IMR-90 (cell line): ENCODE data around the gene MAP2K6. TPM values are rescaled to one million over a fixed set of nuclear protein-coding genes. Genes with fewer than 3 reads are reported as not detected.
A peak's percentile ranks its signal among the peaks of the same experiment; 100 is the strongest.

Experiments
- ATAC-seq: fragments of 200-7000 bp; cut with Tn5 transposase; 2 replicates; pipeline ENCODE4 v1.9.1; 2020; ENCODE audit warnings: low read depth, mild to moderate bottlenecking, moderate library complexity
- BruUV-seq: library from RNA; stranded (reverse); fragments of 400-500 nt; replicated peaks from 2 replicates; lab custom pipeline; 2021; lab: Mats Ljungman, UMichigan
- CTCF ChIA-PET: fragments of 300-600 bp; formaldehyde crosslinking; extraction: SDS; loops from one replicate; lab custom pipeline; 2021; ENCODE audit warnings: antibody characterized with exemption; lab: Yijun Ruan, JAX
- POLR2A ChIA-PET: fragments of 300-600 bp; sonication (Branson Sonifier 250); formaldehyde crosslinking; loops from one replicate; lab custom pipeline; 2022; ENCODE audit warnings: antibody characterized with exemption; ENCODE audit not compliant: unreplicated experiment; lab: Charles Lee
- DNase-seq: peaks from one replicate; pipeline ENCODE4 v3.0.0; 2013
- H2AFZ ChIP-seq: replicated peaks from 2 replicates; pipeline ENCODE3; 2013; ENCODE audit warnings: low read length, mild to moderate bottlenecking; ENCODE audit not compliant: poor library complexity
- H2AK5ac ChIP-seq: 2 replicates; pipeline ENCODE4 v1.6.1; 2013; ENCODE audit warnings: low read depth, low read length, inconsistent platforms
- H2AK9ac ChIP-seq: replicated peaks from 2 replicates; pipeline ENCODE3; 2013; ENCODE audit warnings: mild to moderate bottlenecking, low read depth, low read length, moderate library complexity; ENCODE audit not compliant: poor library complexity
- H2BK120ac ChIP-seq: 2 replicates; pipeline ENCODE4 v1.6.1; 2013; ENCODE audit warnings: low read depth, low read length, inconsistent platforms
- H2BK15ac ChIP-seq: 3 replicates; pipeline ENCODE4 v1.6.1; 2013; ENCODE audit warnings: low read depth, low read length, inconsistent platforms
- H2BK20ac ChIP-seq: 2 replicates; pipeline ENCODE4 v1.6.1; 2013; ENCODE audit warnings: low read depth, mild to moderate bottlenecking, inconsistent platforms, low read length, moderate library complexity
- H2BK5ac ChIP-seq: 2 replicates; pipeline ENCODE4 v1.6.1; 2013; ENCODE audit warnings: mild to moderate bottlenecking, low read depth, low read length, inconsistent platforms; ENCODE audit not compliant: poor library complexity, severe bottlenecking
- H3K14ac ChIP-seq: replicated peaks from 2 replicates; pipeline ENCODE4 v1.6.1; 2013; ENCODE audit warnings: low read depth, low read length, inconsistent platforms
- H3K18ac ChIP-seq: 2 replicates; pipeline ENCODE4 v1.6.1; 2013; ENCODE audit warnings: low read depth, low read length, control low read depth
- H3K23ac ChIP-seq: 2 replicates; pipeline ENCODE4 v1.6.1; 2013; ENCODE audit warnings: low read depth, low read length, inconsistent platforms
- H3K27ac ChIP-seq: 2 replicates; pipeline ENCODE4 v1.5.1; 2013; ENCODE audit warnings: mild to moderate bottlenecking, control low read depth, low read length; ENCODE audit not compliant: insufficient read depth
- H3K27me3 ChIP-seq: 2 replicates; pipeline ENCODE4 v1.6.1; 2013; ENCODE audit warnings: low read length; ENCODE audit not compliant: control insufficient read depth, insufficient read depth
- H3K36me3 ChIP-seq: 2 replicates; pipeline ENCODE4 v1.6.1; 2013; ENCODE audit warnings: low read length, mixed read lengths; ENCODE audit not compliant: control insufficient read depth, insufficient read depth
- H3K4ac ChIP-seq: 2 replicates; pipeline ENCODE4 v1.6.1; 2013; ENCODE audit warnings: low read depth, low read length, inconsistent platforms
- H3K4me1 ChIP-seq: 2 replicates; pipeline ENCODE4 v1.6.1; 2013; ENCODE audit warnings: low read length, mixed read lengths; ENCODE audit not compliant: control insufficient read depth, insufficient read depth
- H3K4me2 ChIP-seq: 2 replicates; pipeline ENCODE4 v1.6.1; 2013; ENCODE audit warnings: low read depth, mild to moderate bottlenecking, control low read depth, low read length, moderate library complexity
- H3K4me3 ChIP-seq: 2 replicates; pipeline ENCODE4 v1.5.1; 2013; ENCODE audit warnings: low read depth, mild to moderate bottlenecking, control low read depth, low read length, moderate library complexity; ENCODE audit not compliant: insufficient read depth
- H3K56ac ChIP-seq: 2 replicates; pipeline ENCODE4 v1.6.1; 2013; ENCODE audit warnings: low read length, inconsistent platforms; ENCODE audit not compliant: insufficient read depth; ENCODE audit errors: extremely low read depth
- H3K79me1 ChIP-seq, 2 experiments: 2 replicates each; pipeline ENCODE4 v1.6.1; 2013; ENCODE audit warnings: low read length in 2 of 2, inconsistent platforms in 1 of 2, low read depth in 1 of 2
- H3K9ac ChIP-seq: 2 replicates; pipeline ENCODE4 v1.6.1; 2013; ENCODE audit warnings: low read depth, low read length, control low read depth
- H3K9me1 ChIP-seq: 2 replicates; pipeline ENCODE4 v1.6.1; 2013; ENCODE audit warnings: low read length, inconsistent platforms; ENCODE audit not compliant: insufficient read depth
- H3K9me3 ChIP-seq: 2 replicates; pipeline ENCODE4 v1.6.1; 2013; ENCODE audit warnings: low read length; ENCODE audit not compliant: control insufficient read depth, insufficient read depth
- H4K20me1 ChIP-seq: 2 replicates; pipeline ENCODE4 v1.6.1; 2013; ENCODE audit warnings: low read length, inconsistent platforms; ENCODE audit not compliant: insufficient read depth
- H4K5ac ChIP-seq: 2 replicates; pipeline ENCODE4 v1.6.1; 2013; ENCODE audit warnings: mild to moderate bottlenecking, low read depth, low read length, control low read depth
- H4K8ac ChIP-seq, 2 experiments: 2 replicates each; pipeline ENCODE4 v1.6.1; 2013; ENCODE audit warnings: low read depth in 2 of 2, low read length in 2 of 2, control low read depth in 1 of 2, inconsistent platforms in 1 of 2
- H4K91ac ChIP-seq: 2 replicates; pipeline ENCODE4 v1.6.1; 2013; ENCODE audit warnings: low read depth, low read length, inconsistent platforms; ENCODE audit not compliant: insufficient read depth
- BHLHE40 ChIP-seq: fragments of 150-350 bp; IDR thresholded peaks from 2 replicates; pipeline ENCODE4 v1.6.1; 2016; ENCODE audit warnings: mild to moderate bottlenecking, low read depth, low read length
- CEBPB ChIP-seq: IDR thresholded peaks from 2 replicates; pipeline ENCODE4 v1.6.1; 2012; ENCODE audit warnings: low read depth, low read length, improper control_type of control experiment
- CHD1 ChIP-seq: IDR thresholded peaks from 2 replicates; pipeline ENCODE4 v1.6.1; 2012; ENCODE audit warnings: low read depth, low read length, improper control_type of control experiment
- ELK1 ChIP-seq: fragments of 150-350 bp; IDR thresholded peaks from 2 replicates; pipeline ENCODE4 v1.6.1; 2016; ENCODE audit warnings: low read depth, mild to moderate bottlenecking, low read length, moderate library complexity, borderline replicate concordance
- FOS ChIP-seq: fragments of 150-350 bp; IDR thresholded peaks from 2 replicates; pipeline ENCODE4 v1.6.1; 2016; ENCODE audit warnings: low read depth, low read length
- MAZ ChIP-seq: IDR thresholded peaks from 2 replicates; pipeline ENCODE4 v1.6.1; 2012; ENCODE audit warnings: low read depth, mild to moderate bottlenecking, low read length, improper control_type of control experiment, moderate library complexity, borderline replicate concordance
- MXI1 ChIP-seq: IDR thresholded peaks from 2 replicates; pipeline ENCODE4 v1.6.1; 2012; ENCODE audit warnings: low read depth, mild to moderate bottlenecking, low read length, moderate library complexity, borderline replicate concordance
- NFE2L2 ChIP-seq: fragments of 150-350 bp; IDR thresholded peaks from 2 replicates; pipeline ENCODE4 v1.6.1; 2016; ENCODE audit warnings: low read depth, mild to moderate bottlenecking, low read length
- POLR2A ChIP-seq: IDR thresholded peaks from 2 replicates; pipeline ENCODE4 v1.6.1; 2012; ENCODE audit warnings: mild to moderate bottlenecking, low read depth, low read length
- RAD21 ChIP-seq: IDR thresholded peaks from 2 replicates; pipeline ENCODE4 v1.6.1; 2012; ENCODE audit warnings: low read length, improper control_type of control experiment
- RCOR1 ChIP-seq: IDR thresholded peaks from 2 replicates; pipeline ENCODE4 v1.6.1; 2012; ENCODE audit warnings: mild to moderate bottlenecking, low read length, improper control_type of control experiment; ENCODE audit not compliant: insufficient replicate concordance
- RFX5 ChIP-seq: IDR thresholded peaks from 2 replicates; pipeline ENCODE4 v1.8.0; 2012; ENCODE audit warnings: low read depth, mild to moderate bottlenecking, low read length, moderate library complexity
- SMC3 ChIP-seq: fragments of 150-350 bp; IDR thresholded peaks from 2 replicates; pipeline ENCODE4 v1.6.1; 2016; ENCODE audit warnings: low read depth, mild to moderate bottlenecking, antibody characterized with exemption, low read length, moderate library complexity
- WGBS, 2 experiments: methylation state at CpG; one replicate each; pipeline versions ENCODE4 v1.1.5 to v1.1.7; 2013; ENCODE audit warnings: missing lambda C conversion rate in 2 of 2; ENCODE audit not compliant: insufficient read length in 1 of 2; ENCODE audit errors: extremely low coverage in 2 of 2; 5-methylcytosine and 5-hydroxymethylcytosine counted together
- dilution Hi-C: fragments of 300-500 bp; cut with HindIII; formaldehyde crosslinking; loops from one replicate; pipeline ENCODE4 v1.14.3; 2018; ENCODE audit warnings: low sequenced_read_pairs; ENCODE audit not compliant: unreplicated experiment
- in situ Hi-C: fragments of 300-500 bp; cut with MboI; formaldehyde crosslinking; loops from 3 replicates; pipeline ENCODE4 v1.14.3; 2019; ENCODE audit warnings: low sequenced_read_pairs, inconsistent platforms, mixed read lengths
- intact Hi-C: fragments of 100-400 bp; cut with micrococcal nuclease; formaldehyde crosslinking; loops from 2 replicates; pipeline ENCODE4 v1.10.0; 2022
- polyA plus RNA-seq, 3 experiments: library from polyadenylated mRNA; depleted of rRNA; stranded (reverse); fragments of >200 nt; gene quantifications; 2 replicates each; pipeline ENCODE4 v1.2.3, GENCODE V29; 2012; ENCODE audit warnings: low replicate concordance in 1 of 3
- total RNA-seq: library from RNA; depleted of rRNA; stranded (reverse); fragments of >200 nt; gene quantifications from 2 replicates; pipeline ENCODE4 v1.2.3, GENCODE V29; 2012
- TF ChIP-seq, protein P1 (sequence below): fragments of 150-350 bp; IDR thresholded peaks from 2 replicates; pipeline ENCODE4 v1.6.1; 2017; ENCODE audit warnings: mild to moderate bottlenecking, antibody characterized with exemption, low read length, low read depth
- TF ChIP-seq, protein P2 (sequence below): conservative IDR thresholded peaks from 2 replicates; pipeline ENCODE4 v1.5.1; 2012; ENCODE audit warnings: mild to moderate bottlenecking, low read depth, low read length, improper control_type of control experiment

Gene MAP2K6
- total and polyA plus RNA-seq, 2 of the 4 experiments (the other 2 are of a cell fraction): 2.4 to 5.7 TPM

DNA sequence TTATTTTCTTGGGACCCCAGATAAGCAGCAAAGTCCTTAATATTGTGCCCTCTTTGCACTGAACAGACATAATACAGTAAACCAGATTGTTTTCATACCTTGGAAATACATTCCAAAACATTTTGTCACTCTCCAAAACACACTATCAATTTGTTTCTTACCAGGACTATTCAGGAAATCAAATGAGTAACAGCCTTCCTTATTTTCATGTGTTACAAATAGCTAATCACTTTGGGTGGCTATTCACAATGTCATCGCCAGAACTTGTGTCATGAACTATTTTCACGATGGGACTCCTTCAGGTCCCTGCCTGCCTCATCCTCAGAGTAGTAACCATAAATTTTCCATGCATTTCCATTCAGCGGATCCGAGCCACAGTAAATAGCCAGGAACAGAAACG lies 104.5 kb downstream of the MAP2K6 start:
- ATAC-seq: no peak
- no peak for DNase-seq
- BruUV-seq: no TSS peak
- Histone ChIP-seq H2AK9ac (no peak overlapping the region), H4K20me1 (no peaks in the 10 kb centered on the region), H4K91ac (no peak overlapping the region), H2BK20ac (0 out of 2 replicates have a peak overlapping the region, but pooled peaks have one; percentile 14), H3K9me1 (no peaks in the 10 kb centered on the region), H3K27ac (no peak overlapping the region), H2BK120ac (no peak overlapping the region), H3K4me3 (no peak overlapping the region), H3K36me3 (no peaks in the 10 kb centered on the region), H3K18ac (no peak overlapping the region), H2AK5ac (no peak overlapping the region), H3K4me2 (no peak overlapping the region), H3K4ac (no peak overlapping the region), H3K56ac (no peak overlapping the region), H4K8ac (no peak overlapping the region), H3K27me3 (no peaks in the 10 kb centered on the region), H3K14ac (no peak overlapping the region), H3K4me1 (no peaks in the 10 kb centered on the region), H3K79me1 (no peaks in the 10 kb centered on the region), H4K5ac (no peak overlapping the region), H2BK15ac (no peak overlapping the region), H3K9ac (no peak overlapping the region), H3K23ac (no peak overlapping the region), H2AFZ (no peak overlapping the region), H3K9me3 (no peaks in the 10 kb centered on the region), H2BK5ac (no peak overlapping the region)
- intact Hi-C loops (loop anchor here (5.0 kb wide), 1 partner anchor 102 kb away; no protein-coding TSS in a partner anchor), in situ Hi-C loops (no loop called here), dilution Hi-C loops (no loop called here)
- no peak for TF ChIP-seq NFE2L2
- TF ChIP-seq RAD21: no peak
- no peak for TF ChIP-seq CEBPB
- no peak for TF ChIP-seq POLR2A
- no peak for TF ChIP-seq MXI1
- TF ChIP-seq MAZ: no peak
- TF ChIP-seq ELK1: no peak
- TF ChIP-seq, protein P1, sequence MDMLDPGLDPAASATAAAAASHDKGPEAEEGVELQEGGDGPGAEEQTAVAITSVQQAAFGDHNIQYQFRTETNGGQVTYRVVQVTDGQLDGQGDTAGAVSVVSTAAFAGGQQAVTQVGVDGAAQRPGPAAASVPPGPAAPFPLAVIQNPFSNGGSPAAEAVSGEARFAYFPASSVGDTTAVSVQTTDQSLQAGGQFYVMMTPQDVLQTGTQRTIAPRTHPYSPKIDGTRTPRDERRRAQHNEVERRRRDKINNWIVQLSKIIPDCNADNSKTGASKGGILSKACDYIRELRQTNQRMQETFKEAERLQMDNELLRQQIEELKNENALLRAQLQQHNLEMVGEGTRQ: no peak
- TF ChIP-seq RCOR1: no peak
- TF ChIP-seq FOS: no peak
- TF ChIP-seq BHLHE40: no peak
- TF ChIP-seq, protein P2, sequence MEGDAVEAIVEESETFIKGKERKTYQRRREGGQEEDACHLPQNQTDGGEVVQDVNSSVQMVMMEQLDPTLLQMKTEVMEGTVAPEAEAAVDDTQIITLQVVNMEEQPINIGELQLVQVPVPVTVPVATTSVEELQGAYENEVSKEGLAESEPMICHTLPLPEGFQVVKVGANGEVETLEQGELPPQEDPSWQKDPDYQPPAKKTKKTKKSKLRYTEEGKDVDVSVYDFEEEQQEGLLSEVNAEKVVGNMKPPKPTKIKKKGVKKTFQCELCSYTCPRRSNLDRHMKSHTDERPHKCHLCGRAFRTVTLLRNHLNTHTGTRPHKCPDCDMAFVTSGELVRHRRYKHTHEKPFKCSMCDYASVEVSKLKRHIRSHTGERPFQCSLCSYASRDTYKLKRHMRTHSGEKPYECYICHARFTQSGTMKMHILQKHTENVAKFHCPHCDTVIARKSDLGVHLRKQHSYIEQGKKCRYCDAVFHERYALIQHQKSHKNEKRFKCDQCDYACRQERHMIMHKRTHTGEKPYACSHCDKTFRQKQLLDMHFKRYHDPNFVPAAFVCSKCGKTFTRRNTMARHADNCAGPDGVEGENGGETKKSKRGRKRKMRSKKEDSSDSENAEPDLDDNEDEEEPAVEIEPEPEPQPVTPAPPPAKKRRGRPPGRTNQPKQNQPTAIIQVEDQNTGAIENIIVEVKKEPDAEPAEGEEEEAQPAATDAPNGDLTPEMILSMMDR: no peak
- TF ChIP-seq RFX5: no peak
- no peak for TF ChIP-seq SMC3
- TF ChIP-seq CHD1: no peak
- POLR2A ChIA-PET: no interaction called here
- CTCF ChIA-PET: interaction anchor here (0.8 to 1.1 kb wide), 2 partner anchors 10 to 13 kb away, joined by 3 to 4 read pairs; no protein-coding TSS in a partner anchor
- 93% methylated on average over 3 of the region's 5 CpGs; no CpG with 5 or more reads in 1 of the 2 experiments for WGBS, 2 experiments
